K562 (cell line): ENCODE results near the gene DVL2. TPM values are rescaled to one million over a fixed set of nuclear protein-coding genes. Genes with fewer than 3 reads are reported as not detected.

Source experiments
- BHLHE40 ChIP-seq: IDR thresholded peaks from 2 replicates; pipeline ENCODE4 v1.6.1; 2011; ENCODE audit warnings: low read length, improper control_type of control experiment
- PCBP1 ChIP-seq: fragments of 200-400 bp; formaldehyde crosslinking; IDR thresholded peaks from 2 replicates; pipeline ENCODE4 v1.6.1; 2018; ENCODE audit warnings: mild to moderate bottlenecking, low read depth, low read length; ENCODE audit not compliant: poor library complexity, severe bottlenecking
- polyA plus RNA-seq, 8 experiments: library from polyadenylated mRNA; depleted of rRNA in 4 of 8; stranded (reverse) in 5 of 8; unstranded in 3 of 8; fragments of >200 nt; fragmentation: Nextera tagmentation in 2 of 8; fragmentation: Illumina TruSeq in 1 of 8; extraction: Ambion mirVana in 2 of 8; extraction: Trizol in 1 of 8; gene quantifications; 2 replicates each; pipeline versions ENCODE4 v1.2.1 to v1.2.3, GENCODE V29; 2011 to 2014; ENCODE audit warnings: inconsistent platforms in 1 of 8, missing spikeins in 1 of 8
- total RNA-seq, 7 experiments: library from RNA; depleted of rRNA in 6 of 7; stranded (reverse); fragments of >200 nt in 6 of 7; fragmentation: Illumina TruSeq in 2 of 7; extraction: Trizol in 2 of 7; gene quantifications; 2 replicates each; pipeline versions ENCODE4 v1.2.1 to v1.2.3, GENCODE V29; 2011 to 2021; ENCODE audit warnings: low replicate concordance in 1 of 7
- TF ChIP-seq, protein P1 (sequence below): fragments of 450-650 bp; IDR thresholded peaks from 2 replicates; pipeline ENCODE4 v1.6.1; 2016; ENCODE audit warnings: mild to moderate bottlenecking, moderate library complexity

The DVL2 gene
- total and polyA plus RNA-seq, 9 of the 15 experiments (the other 6 are each of a cell fraction or from before 2014, with no cell fraction given): 1.3 to 49.5 (median 24.3) TPM

DNA sequence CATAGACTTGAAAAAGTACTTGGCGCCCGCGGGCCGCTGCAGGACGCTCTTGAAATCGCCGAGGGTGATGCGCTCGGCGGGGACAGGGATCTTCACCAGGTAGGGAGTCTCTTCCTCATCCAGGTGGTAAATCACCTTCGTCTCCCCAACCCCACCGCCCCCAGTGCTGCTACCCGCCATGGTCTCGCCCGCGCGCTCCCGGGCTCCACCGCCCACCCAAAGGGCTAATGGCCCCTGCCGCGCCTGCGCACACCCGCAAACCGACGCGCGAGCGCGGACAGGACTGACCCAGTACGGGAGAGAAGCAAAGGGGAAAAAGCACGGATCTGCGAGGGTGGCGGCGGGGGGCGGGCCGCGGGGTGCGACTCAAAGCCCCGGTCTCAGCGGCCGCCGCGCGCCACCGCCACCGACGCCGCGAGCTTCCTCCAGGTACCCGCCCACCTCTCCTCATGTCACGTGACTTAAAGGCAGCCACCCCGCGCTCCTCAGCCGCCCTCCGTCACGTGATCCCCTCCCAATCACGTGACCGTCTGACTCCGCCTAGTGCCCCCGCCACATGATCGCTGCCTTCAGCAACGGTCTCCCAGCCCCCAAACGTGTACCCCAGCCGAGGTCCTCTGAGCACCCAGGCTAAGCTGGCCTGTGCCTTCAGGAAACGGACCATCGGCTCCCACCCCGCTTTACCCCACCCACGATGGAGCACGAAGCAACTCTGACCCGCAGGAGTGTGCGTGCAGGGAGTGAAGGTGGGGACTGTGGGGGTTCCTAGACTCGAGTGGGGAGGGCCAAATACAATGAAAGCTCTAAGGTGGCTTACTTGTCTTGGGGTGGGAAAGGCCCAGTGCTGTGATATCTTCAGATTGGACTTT lies at the start of gene DVL2 (continued):
- TF ChIP-seq, protein P1, sequence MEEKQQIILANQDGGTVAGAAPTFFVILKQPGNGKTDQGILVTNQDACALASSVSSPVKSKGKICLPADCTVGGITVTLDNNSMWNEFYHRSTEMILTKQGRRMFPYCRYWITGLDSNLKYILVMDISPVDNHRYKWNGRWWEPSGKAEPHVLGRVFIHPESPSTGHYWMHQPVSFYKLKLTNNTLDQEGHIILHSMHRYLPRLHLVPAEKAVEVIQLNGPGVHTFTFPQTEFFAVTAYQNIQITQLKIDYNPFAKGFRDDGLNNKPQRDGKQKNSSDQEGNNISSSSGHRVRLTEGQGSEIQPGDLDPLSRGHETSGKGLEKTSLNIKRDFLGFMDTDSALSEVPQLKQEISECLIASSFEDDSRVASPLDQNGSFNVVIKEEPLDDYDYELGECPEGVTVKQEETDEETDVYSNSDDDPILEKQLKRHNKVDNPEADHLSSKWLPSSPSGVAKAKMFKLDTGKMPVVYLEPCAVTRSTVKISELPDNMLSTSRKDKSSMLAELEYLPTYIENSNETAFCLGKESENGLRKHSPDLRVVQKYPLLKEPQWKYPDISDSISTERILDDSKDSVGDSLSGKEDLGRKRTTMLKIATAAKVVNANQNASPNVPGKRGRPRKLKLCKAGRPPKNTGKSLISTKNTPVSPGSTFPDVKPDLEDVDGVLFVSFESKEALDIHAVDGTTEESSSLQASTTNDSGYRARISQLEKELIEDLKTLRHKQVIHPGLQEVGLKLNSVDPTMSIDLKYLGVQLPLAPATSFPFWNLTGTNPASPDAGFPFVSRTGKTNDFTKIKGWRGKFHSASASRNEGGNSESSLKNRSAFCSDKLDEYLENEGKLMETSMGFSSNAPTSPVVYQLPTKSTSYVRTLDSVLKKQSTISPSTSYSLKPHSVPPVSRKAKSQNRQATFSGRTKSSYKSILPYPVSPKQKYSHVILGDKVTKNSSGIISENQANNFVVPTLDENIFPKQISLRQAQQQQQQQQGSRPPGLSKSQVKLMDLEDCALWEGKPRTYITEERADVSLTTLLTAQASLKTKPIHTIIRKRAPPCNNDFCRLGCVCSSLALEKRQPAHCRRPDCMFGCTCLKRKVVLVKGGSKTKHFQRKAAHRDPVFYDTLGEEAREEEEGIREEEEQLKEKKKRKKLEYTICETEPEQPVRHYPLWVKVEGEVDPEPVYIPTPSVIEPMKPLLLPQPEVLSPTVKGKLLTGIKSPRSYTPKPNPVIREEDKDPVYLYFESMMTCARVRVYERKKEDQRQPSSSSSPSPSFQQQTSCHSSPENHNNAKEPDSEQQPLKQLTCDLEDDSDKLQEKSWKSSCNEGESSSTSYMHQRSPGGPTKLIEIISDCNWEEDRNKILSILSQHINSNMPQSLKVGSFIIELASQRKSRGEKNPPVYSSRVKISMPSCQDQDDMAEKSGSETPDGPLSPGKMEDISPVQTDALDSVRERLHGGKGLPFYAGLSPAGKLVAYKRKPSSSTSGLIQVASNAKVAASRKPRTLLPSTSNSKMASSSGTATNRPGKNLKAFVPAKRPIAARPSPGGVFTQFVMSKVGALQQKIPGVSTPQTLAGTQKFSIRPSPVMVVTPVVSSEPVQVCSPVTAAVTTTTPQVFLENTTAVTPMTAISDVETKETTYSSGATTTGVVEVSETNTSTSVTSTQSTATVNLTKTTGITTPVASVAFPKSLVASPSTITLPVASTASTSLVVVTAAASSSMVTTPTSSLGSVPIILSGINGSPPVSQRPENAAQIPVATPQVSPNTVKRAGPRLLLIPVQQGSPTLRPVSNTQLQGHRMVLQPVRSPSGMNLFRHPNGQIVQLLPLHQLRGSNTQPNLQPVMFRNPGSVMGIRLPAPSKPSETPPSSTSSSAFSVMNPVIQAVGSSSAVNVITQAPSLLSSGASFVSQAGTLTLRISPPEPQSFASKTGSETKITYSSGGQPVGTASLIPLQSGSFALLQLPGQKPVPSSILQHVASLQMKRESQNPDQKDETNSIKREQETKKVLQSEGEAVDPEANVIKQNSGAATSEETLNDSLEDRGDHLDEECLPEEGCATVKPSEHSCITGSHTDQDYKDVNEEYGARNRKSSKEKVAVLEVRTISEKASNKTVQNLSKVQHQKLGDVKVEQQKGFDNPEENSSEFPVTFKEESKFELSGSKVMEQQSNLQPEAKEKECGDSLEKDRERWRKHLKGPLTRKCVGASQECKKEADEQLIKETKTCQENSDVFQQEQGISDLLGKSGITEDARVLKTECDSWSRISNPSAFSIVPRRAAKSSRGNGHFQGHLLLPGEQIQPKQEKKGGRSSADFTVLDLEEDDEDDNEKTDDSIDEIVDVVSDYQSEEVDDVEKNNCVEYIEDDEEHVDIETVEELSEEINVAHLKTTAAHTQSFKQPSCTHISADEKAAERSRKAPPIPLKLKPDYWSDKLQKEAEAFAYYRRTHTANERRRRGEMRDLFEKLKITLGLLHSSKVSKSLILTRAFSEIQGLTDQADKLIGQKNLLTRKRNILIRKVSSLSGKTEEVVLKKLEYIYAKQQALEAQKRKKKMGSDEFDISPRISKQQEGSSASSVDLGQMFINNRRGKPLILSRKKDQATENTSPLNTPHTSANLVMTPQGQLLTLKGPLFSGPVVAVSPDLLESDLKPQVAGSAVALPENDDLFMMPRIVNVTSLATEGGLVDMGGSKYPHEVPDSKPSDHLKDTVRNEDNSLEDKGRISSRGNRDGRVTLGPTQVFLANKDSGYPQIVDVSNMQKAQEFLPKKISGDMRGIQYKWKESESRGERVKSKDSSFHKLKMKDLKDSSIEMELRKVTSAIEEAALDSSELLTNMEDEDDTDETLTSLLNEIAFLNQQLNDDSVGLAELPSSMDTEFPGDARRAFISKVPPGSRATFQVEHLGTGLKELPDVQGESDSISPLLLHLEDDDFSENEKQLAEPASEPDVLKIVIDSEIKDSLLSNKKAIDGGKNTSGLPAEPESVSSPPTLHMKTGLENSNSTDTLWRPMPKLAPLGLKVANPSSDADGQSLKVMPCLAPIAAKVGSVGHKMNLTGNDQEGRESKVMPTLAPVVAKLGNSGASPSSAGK: peak; percentile 77
- no peak for TF ChIP-seq PCBP1
- peak; percentile 100 for TF ChIP-seq BHLHE40
- TF ChIP-seq, all 486 proteins: peak for 157
